WTC11 (cell line): Measurements from ENCODE around the gene PTPRH.
A peak's percentile ranks its signal among the peaks of the same experiment; 100 is the strongest.

ENCODE experiments used
- CTCF ChIP-seq: fragments of 200-600 bp; IDR thresholded peaks from 2 replicates; pipeline ENCODE4 v1.8.0; 2022; ENCODE audit warnings: antibody characterized with exemption
- SP1 ChIP-seq: sonication (generic); formaldehyde crosslinking; conservative IDR thresholded peaks from 2 replicates; pipeline ENCODE4 v1.8.1; 2022; ENCODE audit warnings: missing genetic modification reagents
- ZNF219 ChIP-seq: sonication (generic); formaldehyde crosslinking; IDR thresholded peaks from 2 replicates; pipeline ENCODE4 v1.8.0; 2023; ENCODE audit warnings: missing genetic modification reagents, mild to moderate bottlenecking, borderline replicate concordance
- TF ChIP-seq, protein P1 (sequence below): sonication (generic); formaldehyde crosslinking; IDR thresholded peaks from 2 replicates; pipeline ENCODE4 v1.8.0; 2022; ENCODE audit warnings: mild to moderate bottlenecking, missing genetic modification reagents

- TF ChIP-seq CTCF (no peak), ZNF219 (peak; percentile 92), SP1 (CRISPR knock-in tag) (peak; percentile 70)
- TF ChIP-seq, protein P1, sequence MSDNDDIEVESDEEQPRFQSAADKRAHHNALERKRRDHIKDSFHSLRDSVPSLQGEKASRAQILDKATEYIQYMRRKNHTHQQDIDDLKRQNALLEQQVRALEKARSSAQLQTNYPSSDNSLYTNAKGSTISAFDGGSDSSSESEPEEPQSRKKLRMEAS (CRISPR knock-in tag) = peak; percentile 88
Observed at GRCh38 chr19:55216461-55217198, 7.3 kb upstream of the PTPRH start.
